ENCODE measurements around the gene ZNF407.

DNA sequence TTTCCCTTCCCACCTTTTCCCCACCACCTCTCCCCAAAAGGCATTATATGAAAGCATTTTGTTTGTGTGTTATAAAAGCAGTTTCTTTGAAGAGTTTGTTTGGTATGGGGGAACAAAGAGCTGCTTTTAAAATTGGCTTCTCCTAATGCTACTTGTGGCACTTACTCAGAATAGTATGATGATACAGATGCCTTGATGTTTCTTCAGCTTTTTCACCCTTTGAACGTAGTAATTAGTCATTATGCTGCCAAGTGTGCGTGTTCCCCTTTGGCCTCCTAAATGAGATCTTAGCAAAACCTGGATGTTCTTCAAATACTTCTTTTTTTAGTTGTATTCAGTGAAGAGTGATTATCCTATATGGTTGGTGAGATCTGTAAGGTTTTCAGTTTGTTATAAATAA, 427.9 kb downstream of the ZNF407 start:
- TF ChIP-seq POLR2A (IDR thresholded peaks at IDR 0.05) = no peak
- TF ChIP-seq CTCF (IDR thresholded peaks at IDR 0.05) = no peak
- TF ChIP-seq POLR2AphosphoS5 (IDR thresholded peaks at IDR 0.05) = no peak
- no peak for TF ChIP-seq EP300 (IDR thresholded peaks at IDR 0.05)

All from stomach (tissue), 4 donors.